ENCODE results near the gene PPP3R1. TPM values are rescaled to one million over a fixed set of nuclear protein-coding genes. Genes with fewer than 3 reads are reported as not detected.

Gene PPP3R1
- total RNA-seq, 1 experiment from 2014 or later = 83.8 TPM

DNA sequence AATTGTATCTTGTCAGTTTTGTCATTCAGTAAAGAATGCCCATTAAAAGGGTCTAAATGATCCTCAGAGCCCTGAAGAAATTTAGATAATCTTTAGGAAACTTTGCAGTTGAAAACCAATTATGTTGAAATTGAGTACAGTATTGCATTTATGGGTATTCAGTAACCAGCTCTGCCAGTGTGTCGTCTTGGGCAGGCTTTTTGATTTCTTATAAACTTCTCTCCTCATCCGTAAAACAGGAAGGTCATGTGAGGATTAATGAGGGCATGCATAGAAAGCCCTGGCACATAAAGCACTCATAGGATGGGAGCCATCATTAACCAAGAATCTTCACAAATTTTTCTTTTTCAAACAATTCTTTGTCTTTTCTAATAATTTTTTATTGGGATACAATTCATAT lies 79.8 kb downstream of the PPP3R1 start:
- intact Hi-C loops (cut with micrococcal nuclease; ENCODE audit: unreplicated experiment) = no loop called here
- Histone ChIP-seq H3K27ac (ENCODE audit: low read depth, low read length, poor library complexity, severe bottlenecking) (no peak overlapping the region), H3K9me3 (ENCODE audit: low read depth, low read length, poor library complexity, severe bottlenecking) (no peaks in the 10 kb centered on the region), H3K36me3 (ENCODE audit: insufficient read depth, low read length, poor library complexity, severe bottlenecking) (peaks cover 18% of the 10 kb centered on the region), H3K4me3 (ENCODE audit: low read depth, low read length, poor library complexity, severe bottlenecking) (no peak overlapping the region), H3K4me1 (ENCODE audit: insufficient read depth, low read length, poor library complexity, severe bottlenecking) (no peaks in the 10 kb centered on the region), H3K27me3 (replicated peaks; ENCODE audit: insufficient read depth, low read depth, low read length, poor library complexity) (no peaks in the 10 kb centered on the region)
- DNase-seq (ENCODE audit: low spot score) = no peak
- TF ChIP-seq, protein P1, sequence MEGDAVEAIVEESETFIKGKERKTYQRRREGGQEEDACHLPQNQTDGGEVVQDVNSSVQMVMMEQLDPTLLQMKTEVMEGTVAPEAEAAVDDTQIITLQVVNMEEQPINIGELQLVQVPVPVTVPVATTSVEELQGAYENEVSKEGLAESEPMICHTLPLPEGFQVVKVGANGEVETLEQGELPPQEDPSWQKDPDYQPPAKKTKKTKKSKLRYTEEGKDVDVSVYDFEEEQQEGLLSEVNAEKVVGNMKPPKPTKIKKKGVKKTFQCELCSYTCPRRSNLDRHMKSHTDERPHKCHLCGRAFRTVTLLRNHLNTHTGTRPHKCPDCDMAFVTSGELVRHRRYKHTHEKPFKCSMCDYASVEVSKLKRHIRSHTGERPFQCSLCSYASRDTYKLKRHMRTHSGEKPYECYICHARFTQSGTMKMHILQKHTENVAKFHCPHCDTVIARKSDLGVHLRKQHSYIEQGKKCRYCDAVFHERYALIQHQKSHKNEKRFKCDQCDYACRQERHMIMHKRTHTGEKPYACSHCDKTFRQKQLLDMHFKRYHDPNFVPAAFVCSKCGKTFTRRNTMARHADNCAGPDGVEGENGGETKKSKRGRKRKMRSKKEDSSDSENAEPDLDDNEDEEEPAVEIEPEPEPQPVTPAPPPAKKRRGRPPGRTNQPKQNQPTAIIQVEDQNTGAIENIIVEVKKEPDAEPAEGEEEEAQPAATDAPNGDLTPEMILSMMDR (conservative IDR thresholded peaks at IDR 0.05; ENCODE audit: low read depth, low read length) = no peak
- TF ChIP-seq EZH2 (IDR thresholded peaks at IDR 0.05; ENCODE audit: borderline replicate concordance, low read depth, low read length, poor library complexity, severe bottlenecking) = no peak
- BruUV-seq (replicated peaks) = no TSS peak
- POLR2A ChIA-PET (ENCODE audit: low non-redundant PET) = no interaction called here
- CTCF ChIA-PET = no interaction called here

DNA sequence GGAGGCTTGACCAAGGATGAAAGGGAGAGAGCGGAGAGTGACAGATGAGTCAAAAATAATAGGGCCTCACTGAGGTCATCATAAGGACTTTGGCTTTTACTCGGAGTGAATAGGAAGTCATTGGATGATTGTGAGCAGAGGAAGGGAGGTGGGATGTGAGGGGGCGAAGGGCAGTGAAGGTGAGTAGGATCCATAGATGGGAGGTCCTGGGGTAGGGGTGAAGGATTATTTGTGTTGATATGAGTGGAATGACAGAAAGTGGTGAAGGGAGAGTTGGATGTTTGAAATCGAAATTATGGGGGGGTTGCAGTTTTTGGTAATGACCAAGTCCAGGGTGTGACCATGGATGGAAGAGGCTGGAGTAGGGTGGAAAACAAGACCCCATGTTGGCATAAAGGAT lies 80.6 kb downstream of the PPP3R1 start:
- no peak overlapping the region for H3K4me3 ChIP-seq (ENCODE audit: low read depth, low read length, poor library complexity, severe bottlenecking)
- H3K9me3 ChIP-seq (ENCODE audit: low read depth, low read length, poor library complexity, severe bottlenecking) = no peaks in the 10 kb centered on the region
- no peak for DNase-seq (ENCODE audit: low spot score)
- H3K36me3 ChIP-seq (ENCODE audit: insufficient read depth, low read length, poor library complexity, severe bottlenecking) = peaks cover 20% of the 10 kb centered on the region
- BruUV-seq (replicated peaks) = no TSS peak
- ChIA-PET CTCF (no interaction called here), POLR2A (ENCODE audit: low non-redundant PET) (no interaction called here)
- H3K27ac ChIP-seq (ENCODE audit: low read depth, low read length, poor library complexity, severe bottlenecking) = no peak overlapping the region
- no peak for TF ChIP-seq EZH2 (IDR thresholded peaks at IDR 0.05; ENCODE audit: borderline replicate concordance, low read depth, low read length, poor library complexity, severe bottlenecking)
- TF ChIP-seq, protein P1 (conservative IDR thresholded peaks at IDR 0.05; ENCODE audit: low read depth, low read length) = no peak
- H3K4me1 ChIP-seq (ENCODE audit: insufficient read depth, low read length, poor library complexity, severe bottlenecking) = no peaks in the 10 kb centered on the region
- H3K27me3 ChIP-seq (replicated peaks; ENCODE audit: insufficient read depth, low read depth, low read length, poor library complexity) = no peaks in the 10 kb centered on the region
- intact Hi-C loops (cut with micrococcal nuclease; ENCODE audit: unreplicated experiment) = no loop called here

DNA sequence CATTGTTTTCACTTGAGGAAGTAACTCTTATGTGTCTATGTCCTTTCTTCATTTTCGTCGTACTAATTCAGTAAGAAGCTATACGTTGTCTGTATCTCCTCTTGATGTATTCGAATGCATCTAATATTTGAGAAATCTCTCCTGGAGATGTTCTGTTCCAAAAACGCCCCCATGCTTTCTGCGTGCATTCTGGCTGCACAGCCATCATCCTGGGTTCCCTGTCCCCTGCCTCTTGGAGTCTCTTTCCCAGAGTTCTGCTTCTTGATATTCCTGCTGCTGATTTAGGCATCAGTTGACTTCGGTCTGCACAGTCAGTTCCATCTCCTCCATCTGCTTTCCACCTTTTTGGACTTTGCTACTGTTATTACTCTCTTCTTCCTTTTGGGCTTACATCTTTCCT lies 81.2 kb downstream of the PPP3R1 start:
- POLR2A ChIA-PET (ENCODE audit: low non-redundant PET) = no interaction called here
- CTCF ChIA-PET = interaction anchor here (0.6 kb wide), 1 partner anchor 53 kb away, joined by 3 read pairs; no protein-coding TSS in a partner anchor
- H3K4me1 ChIP-seq (ENCODE audit: insufficient read depth, low read length, poor library complexity, severe bottlenecking) = no peaks in the 10 kb centered on the region
- no peak for DNase-seq (ENCODE audit: low spot score)
- TF ChIP-seq EZH2 (IDR thresholded peaks at IDR 0.05; ENCODE audit: borderline replicate concordance, low read depth, low read length, poor library complexity, severe bottlenecking) = no peak
- TF ChIP-seq, protein P1 (conservative IDR thresholded peaks at IDR 0.05; ENCODE audit: low read depth, low read length) = no peak
- H3K9me3 ChIP-seq (ENCODE audit: low read depth, low read length, poor library complexity, severe bottlenecking) = no peaks in the 10 kb centered on the region
- intact Hi-C loops (cut with micrococcal nuclease; ENCODE audit: unreplicated experiment) = no loop called here
- no TSS peak for BruUV-seq (replicated peaks)
- no peaks in the 10 kb centered on the region for H3K27me3 ChIP-seq (replicated peaks; ENCODE audit: insufficient read depth, low read depth, low read length, poor library complexity)
- no peak overlapping the region for H3K4me3 ChIP-seq (ENCODE audit: low read depth, low read length, poor library complexity, severe bottlenecking)
- H3K36me3 ChIP-seq (ENCODE audit: insufficient read depth, low read length, poor library complexity, severe bottlenecking) = peaks cover 24% of the 10 kb centered on the region
- no peak overlapping the region for H3K27ac ChIP-seq (ENCODE audit: low read depth, low read length, poor library complexity, severe bottlenecking)
